IMR-90 (cell line): ENCODE data around the gene RPL19. TPM values are rescaled to one million over a fixed set of nuclear protein-coding genes. Genes with fewer than 3 reads are reported as not detected.

ENCODE experiments used
- polyA plus RNA-seq, 3 experiments: library from polyadenylated mRNA; depleted of rRNA; stranded (reverse); fragments of >200 nt; gene quantifications; 2 replicates each; pipeline ENCODE4 v1.2.3, GENCODE V29; 2012; ENCODE audit warnings: low replicate concordance in 1 of 3
- total RNA-seq: library from RNA; depleted of rRNA; stranded (reverse); fragments of >200 nt; gene quantifications from 2 replicates; pipeline ENCODE4 v1.2.3, GENCODE V29; 2012; rRNA removed

The RPL19 gene
- total and polyA plus RNA-seq, 2 of the 4 experiments (the other 2 are of a cell fraction), result 2,101 to 2,466 TPM

Other genes starting within 250 kb of the RPL19 start
- gene FBXO47, start 232.9 kb upstream of the RPL19 start, total RNA-seq, result under 0.01 TPM in 1 of 2 replicates, not detected in the other
- not detected in 2 replicates for gene FBXO47, start 232.9 kb upstream of the RPL19 start, polyA plus RNA-seq (2012; rRNA removed)
- under 0.01 and 0.28 TPM in 2 replicates for gene PLXDC1, start 48.6 kb upstream of the RPL19 start, total RNA-seq
- gene PLXDC1, start 48.6 kb upstream of the RPL19 start, polyA plus RNA-seq (2012; rRNA removed), result 0.37 and 0.50 TPM in 2 replicates
- not detected in 2 replicates for gene ARL5C, start 34.1 kb upstream of the RPL19 start, total RNA-seq
- gene ARL5C, start 34.1 kb upstream of the RPL19 start, polyA plus RNA-seq (2012; rRNA removed), result not detected in 2 replicates
- gene CACNB1, start 2.6 kb upstream of the RPL19 start, total RNA-seq, result 2.5 TPM in 2 replicates
- 7.3 and 8.6 TPM in 2 replicates for gene CACNB1, start 2.6 kb upstream of the RPL19 start, polyA plus RNA-seq (2012; rRNA removed)
- gene STAC2, start 25.7 kb downstream of the RPL19 start, total RNA-seq, result not detected in 2 replicates
- gene STAC2, start 25.7 kb downstream of the RPL19 start, polyA plus RNA-seq (2012; rRNA removed), result 0.02 and 0.03 TPM in 2 replicates
- gene FBXL20, start 201.3 kb downstream of the RPL19 start, total RNA-seq, result 12.2 and 13.8 TPM in 2 replicates
- 3.2 and 4.1 TPM in 2 replicates for gene FBXL20, start 201.3 kb downstream of the RPL19 start, polyA plus RNA-seq (2012; rRNA removed)